GM18858 (cell line): ENCODE data around the gene TRAT1.
A peak's percentile ranks its signal among the peaks of the same experiment; 100 is the strongest.

ENCODE experiments used
- ATAC-seq: cut with Tn5 transposase; IDR thresholded peaks from one replicate; pipeline ENCODE4 v1.9.1; 2021; ENCODE audit not compliant: unreplicated experiment

Gene TRAT1

DNA sequence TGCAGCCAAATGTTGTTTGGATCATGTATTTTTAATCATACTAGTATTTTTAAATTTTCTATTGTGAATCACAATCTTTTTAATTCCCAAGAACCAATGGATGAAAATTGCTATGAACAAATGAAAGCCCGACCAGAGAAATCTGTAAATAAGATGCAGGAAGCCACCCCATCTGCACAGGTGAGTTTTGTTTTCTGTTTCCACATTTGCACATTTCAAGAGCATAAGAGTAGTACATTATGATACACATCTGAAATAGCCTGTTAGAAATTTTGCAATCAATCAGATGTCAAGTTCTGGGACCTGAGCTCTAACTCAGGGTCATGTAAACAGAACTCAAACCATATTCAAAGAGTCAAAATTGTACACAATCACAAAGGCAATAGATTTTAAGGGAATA lies 26.5 kb downstream of the TRAT1 start:
- no peak for ATAC-seq

DNA sequence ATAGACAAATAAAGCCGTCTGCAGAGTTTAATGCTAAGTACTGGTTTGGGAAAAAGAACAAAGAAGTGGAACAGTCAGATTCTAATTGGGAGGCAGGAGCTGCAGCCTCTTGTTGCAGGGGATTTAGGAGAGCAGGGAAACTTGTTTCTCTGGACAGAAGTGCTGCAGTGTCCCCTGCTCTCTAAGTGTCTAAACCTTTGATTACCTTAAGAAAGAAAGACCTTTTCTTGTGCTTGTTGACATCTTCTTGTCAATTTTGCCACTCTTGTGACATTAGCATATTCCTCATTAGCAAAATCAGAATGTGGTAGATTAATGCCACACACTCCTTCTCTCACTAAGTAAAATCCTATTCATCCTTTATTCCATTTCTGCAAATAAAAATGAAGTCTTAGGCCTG lies 38.8 kb downstream of the TRAT1 start:
- no peak for ATAC-seq

GRCh38 chr3:108862865-108863798 lies 40.5 kb downstream of the TRAT1 start:
- ATAC-seq, result peak; percentile 80

DNA sequence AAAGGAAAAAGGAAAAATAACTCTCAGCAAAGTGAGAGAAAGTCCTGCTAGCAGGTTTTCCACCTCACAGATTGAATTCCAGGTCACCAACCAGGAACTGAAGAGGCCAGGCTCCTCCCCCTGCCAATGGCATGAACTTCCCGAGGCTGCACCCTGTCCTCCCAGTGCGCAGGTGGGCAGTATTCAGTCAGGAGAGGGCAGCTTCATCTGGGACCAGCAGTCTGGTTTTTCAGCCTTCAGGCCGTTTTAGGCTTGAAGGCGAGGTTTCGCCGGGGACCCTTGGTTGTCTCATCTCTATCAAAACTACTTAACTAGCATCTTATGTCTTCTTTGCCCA lies 41.2 kb downstream of the TRAT1 start:
- no peak for ATAC-seq

- no peak for ATAC-seq
These were observed 55.3 kb downstream of the TRAT1 start for GRCh38 chr3:108877901-108878300.

GRCh38 chr3:108879915-108880314 lies 57.3 kb downstream of the TRAT1 start:
- ATAC-seq, result no peak

DNA sequence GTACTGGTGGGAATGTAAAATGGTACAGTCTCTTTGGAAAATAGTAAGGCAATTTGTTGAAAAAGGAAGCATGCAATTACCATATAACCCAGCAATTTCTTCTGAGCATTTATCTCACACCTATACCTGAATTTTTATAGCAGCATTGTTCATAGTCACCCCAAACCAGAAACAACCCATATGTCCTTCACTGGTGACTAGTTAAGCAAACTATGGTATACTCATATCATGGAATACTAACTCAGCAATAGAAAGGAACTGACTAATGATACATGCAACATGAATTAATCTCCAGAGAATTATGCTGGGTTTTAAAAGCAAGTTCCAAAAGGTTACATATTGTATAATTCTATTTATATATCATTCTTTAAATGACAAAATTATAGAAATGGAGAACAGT lies 60.2 kb downstream of the TRAT1 start:
- ATAC-seq, result no peak

DNA sequence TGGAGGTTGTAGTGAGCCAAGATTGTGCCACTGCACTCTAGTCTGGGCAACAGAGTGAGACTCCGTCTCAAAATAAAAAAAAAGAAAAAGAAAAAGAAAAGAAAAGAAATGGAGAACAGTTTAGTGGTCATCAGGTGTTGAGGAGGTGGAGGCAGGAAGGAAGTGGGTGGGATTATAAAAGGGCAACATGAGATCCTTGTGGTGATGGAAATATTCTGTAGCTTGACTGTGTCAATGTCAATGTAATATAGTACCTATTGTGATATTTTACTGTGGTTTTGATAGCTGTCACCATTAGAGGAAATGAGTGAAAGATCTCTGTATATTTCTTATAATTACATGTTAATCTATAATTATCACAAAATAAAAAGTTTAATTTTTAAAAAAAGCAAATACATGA lies 60.8 kb downstream of the TRAT1 start:
- ATAC-seq, result no peak

DNA sequence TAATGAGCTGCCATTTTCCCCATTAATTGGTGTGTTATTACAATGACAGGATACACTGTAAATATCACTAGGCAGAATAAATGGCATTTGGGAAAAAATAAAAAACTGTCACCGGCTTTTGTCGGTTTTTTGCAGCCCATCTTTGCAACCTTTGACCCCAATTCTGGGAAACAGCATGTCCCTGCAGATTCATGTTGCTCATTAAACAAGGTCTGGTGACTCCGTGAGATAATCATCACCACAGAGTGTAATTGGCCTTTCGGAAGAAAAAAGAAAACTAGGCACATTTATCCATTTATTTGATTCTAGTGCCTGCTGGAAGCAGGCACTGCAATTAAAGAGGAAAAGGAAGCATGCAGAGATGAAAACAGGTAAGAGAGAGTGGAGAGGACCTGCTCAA lies 64.5 kb downstream of the TRAT1 start:
- ATAC-seq, result no peak

- ATAC-seq, result no peak
These were observed 65.2 kb downstream of the TRAT1 start for GRCh38 chr3:108887777-108888176.

GRCh38 chr3:108891833-108892232 lies 69.2 kb downstream of the TRAT1 start:
- no peak for ATAC-seq

DNA sequence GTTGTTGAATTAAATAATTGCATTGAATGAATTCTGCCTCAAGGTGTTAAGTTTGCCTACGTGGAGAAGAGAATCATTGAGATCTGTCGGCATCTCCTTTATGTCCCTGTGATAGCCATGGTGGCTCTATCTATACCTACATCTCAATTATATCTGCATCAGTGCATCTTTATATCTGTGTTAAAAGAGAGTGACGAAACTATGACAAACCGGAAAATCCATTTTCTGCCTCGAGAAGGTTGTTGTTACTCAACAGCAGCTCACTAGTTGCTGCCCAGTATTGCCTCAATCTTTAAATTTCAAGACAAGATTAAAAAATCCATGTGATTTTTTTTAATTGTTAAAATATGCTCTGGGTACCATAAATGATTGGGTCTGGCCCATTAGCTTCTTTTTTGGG lies 72.4 kb downstream of the TRAT1 start:
- ATAC-seq, result no peak

DNA sequence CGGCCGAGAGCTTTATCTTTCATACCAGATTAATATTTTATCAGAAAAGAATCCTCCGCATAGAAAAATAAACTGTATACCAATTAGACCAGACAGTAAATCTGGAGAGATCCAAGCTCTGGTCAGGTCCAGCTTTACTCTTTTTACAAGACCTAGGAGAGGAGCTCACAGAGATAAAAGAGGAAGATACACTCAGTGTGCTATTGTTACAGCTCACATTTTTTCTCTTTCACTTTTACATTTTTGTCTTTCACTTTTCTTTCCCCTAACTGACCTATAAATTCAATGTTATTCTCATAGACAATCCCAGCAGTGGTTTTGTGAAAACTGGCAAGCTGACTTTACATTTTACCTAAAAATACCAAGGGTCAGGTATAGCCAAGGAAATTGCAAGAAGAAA lies 75.3 kb downstream of the TRAT1 start:
- peak; percentile 70 for ATAC-seq

GRCh38 chr3:108899530-108899929 lies 76.9 kb downstream of the TRAT1 start:
- no peak for ATAC-seq
